OCI-LY1 (cell line): ENCODE measurements around the gene DRD3.

Experiments
- EZH2 ChIP-seq: fragments of 200-600 bp; sonication (generic), shearing (Covaris generic); IDR thresholded peaks from 2 replicates; pipeline ENCODE4 v1.8.0; 2017; ENCODE audit warnings: borderline replicate concordance, mixed run types, mild to moderate bottlenecking, antibody characterized with exemption, low read length, moderate library complexity, mixed read lengths
- TF ChIP-seq, protein P1 (sequence below): fragments of 200-600 bp; sonication (generic), shearing (Covaris generic); IDR thresholded peaks from 2 replicates; pipeline ENCODE4 v1.5.1; 2017; ENCODE audit warnings: mild to moderate bottlenecking, antibody characterized with exemption, low read length, moderate library complexity, mixed read lengths

DNA sequence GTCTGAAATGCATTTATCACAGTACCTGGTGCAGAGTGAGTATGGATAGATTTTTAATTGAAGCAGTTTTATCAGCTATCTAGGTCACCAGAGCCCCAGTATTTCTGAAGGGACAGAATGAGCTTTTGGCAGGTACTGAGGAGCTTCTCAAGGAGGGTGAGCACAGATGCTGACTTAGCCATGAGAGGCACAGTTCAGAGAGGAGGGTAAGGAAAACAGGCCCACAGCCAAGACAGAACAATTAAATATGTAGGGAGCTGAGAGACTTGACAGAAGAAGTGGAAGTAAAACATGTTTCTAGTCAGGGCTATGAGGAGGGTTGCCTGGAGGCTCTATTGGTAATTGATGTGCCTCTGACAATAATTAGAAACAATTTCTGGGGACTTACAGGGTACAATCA is 38.4 kb upstream of the DRD3 start:
- TF ChIP-seq, protein P1, sequence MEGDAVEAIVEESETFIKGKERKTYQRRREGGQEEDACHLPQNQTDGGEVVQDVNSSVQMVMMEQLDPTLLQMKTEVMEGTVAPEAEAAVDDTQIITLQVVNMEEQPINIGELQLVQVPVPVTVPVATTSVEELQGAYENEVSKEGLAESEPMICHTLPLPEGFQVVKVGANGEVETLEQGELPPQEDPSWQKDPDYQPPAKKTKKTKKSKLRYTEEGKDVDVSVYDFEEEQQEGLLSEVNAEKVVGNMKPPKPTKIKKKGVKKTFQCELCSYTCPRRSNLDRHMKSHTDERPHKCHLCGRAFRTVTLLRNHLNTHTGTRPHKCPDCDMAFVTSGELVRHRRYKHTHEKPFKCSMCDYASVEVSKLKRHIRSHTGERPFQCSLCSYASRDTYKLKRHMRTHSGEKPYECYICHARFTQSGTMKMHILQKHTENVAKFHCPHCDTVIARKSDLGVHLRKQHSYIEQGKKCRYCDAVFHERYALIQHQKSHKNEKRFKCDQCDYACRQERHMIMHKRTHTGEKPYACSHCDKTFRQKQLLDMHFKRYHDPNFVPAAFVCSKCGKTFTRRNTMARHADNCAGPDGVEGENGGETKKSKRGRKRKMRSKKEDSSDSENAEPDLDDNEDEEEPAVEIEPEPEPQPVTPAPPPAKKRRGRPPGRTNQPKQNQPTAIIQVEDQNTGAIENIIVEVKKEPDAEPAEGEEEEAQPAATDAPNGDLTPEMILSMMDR, result no peak
- no peak for TF ChIP-seq EZH2
